Sigmoid colon (tissue), 7 donors: ENCODE results near the gene PRDX4. TPM values are rescaled to one million over a fixed set of nuclear protein-coding genes. Genes with fewer than 3 reads are reported as not detected.
A peak's percentile ranks its signal among the peaks of the same experiment; 100 is the strongest.
"Not testable (repeated sequence)": the region's sequence is repeated elsewhere in the genome, so short reads cannot be mapped to it uniquely, and the experiment has no call there.

Experiments used
- DNase-seq: peaks from one replicate; pipeline ENCODE4 v3.0.0-alpha.2; 2019
- H3K27ac ChIP-seq, 4 donors: fragments of 200-600 bp; sonication (generic); one replicate each; pipeline ENCODE4 v1.5.1; 2016 to 2019; ENCODE audit warnings: mild to moderate bottlenecking in 1 of 4
- H3K27me3 ChIP-seq, 3 donors: fragments of 200-600 bp; sonication (generic); one replicate each; pipeline ENCODE4 v1.5.1; 2019; ENCODE audit warnings: mild to moderate bottlenecking in 1 of 3
- H3K36me3 ChIP-seq, 4 donors: fragments of 200-600 bp; sonication (generic); one replicate each; pipeline ENCODE4 v1.5.1; 2016 to 2019
- H3K4me1 ChIP-seq, 4 donors: fragments of 200-600 bp; sonication (generic); one replicate each; pipeline ENCODE4 v1.5.1; 2017 to 2019
- H3K4me3 ChIP-seq, 4 donors: fragments of 200-600 bp; sonication (generic); one replicate each; pipeline ENCODE4 v1.5.1; 2017 to 2019; ENCODE audit warnings: mild to moderate bottlenecking in 2 of 4, moderate library complexity in 1 of 4
- H3K9me3 ChIP-seq, 4 donors: fragments of 200-600 bp in 3 of 4; sonication (generic) in 3 of 4; one replicate each; pipeline versions ENCODE4 v1.5.1 to v1.6.1; 2013 to 2019
- CTCF ChIP-seq, 4 experiments: fragments of 450-650 bp in 3 of 4; fragments of 200-600 bp in 1 of 4; IDR thresholded peaks; one replicate each; pipeline ENCODE4 v1.5.1; 2016 to 2019; ENCODE audit warnings: antibody characterized with exemption in 4 of 4, mild to moderate bottlenecking in 3 of 4, moderate library complexity in 2 of 4
- EP300 ChIP-seq, 4 donors: sonication (generic); formaldehyde crosslinking; IDR thresholded peaks; one replicate each; pipeline ENCODE4 v1.6.1; 2017; ENCODE audit warnings: antibody characterized with exemption in 4 of 4
- POLR2A ChIP-seq, 2 donors: fragments of 450-650 bp; IDR thresholded peaks; one replicate each; pipeline ENCODE4 v1.6.1; 2016; ENCODE audit warnings: antibody characterized with exemption in 2 of 2, mild to moderate bottlenecking in 2 of 2, moderate library complexity in 2 of 2
- POLR2AphosphoS5 ChIP-seq, 4 donors: sonication (generic); formaldehyde crosslinking; IDR thresholded peaks; one replicate each; pipeline ENCODE4 v1.6.1; 2017; ENCODE audit warnings: antibody characterized with exemption in 4 of 4
- WGBS, 2 donors: extraction: QIAGEN DNeasy Blood & Tissue Kit; methylation state at CpG; one replicate each; pipeline ENCODE4 v1.1.7; 2013; 5-methylcytosine and 5-hydroxymethylcytosine counted together
- intact Hi-C: fragments of 100-400 bp; cut with DNase I; formaldehyde crosslinking; loops from one replicate; pipeline ENCODE4 v1.15.1; 2023
- polyA plus RNA-seq, 3 donors: library from polyadenylated mRNA; stranded (reverse); fragments of 200-250 nt; gene quantifications; one replicate each; pipeline ENCODE4 v1.2.3, GENCODE V29; 2013
- total RNA-seq, 4 donors: library from RNA; depleted of rRNA; stranded (reverse); fragments of >200 nt; gene quantifications; one replicate each; pipeline ENCODE4 v1.1.0, GENCODE V29; 2016
- donor health status: healthy with polysubstance abuse.
- donor health status: Bipolar disorder and iron deficiency.
- donor health status: healthy.

Gene PRDX4
- total and polyA plus RNA-seq, 7 donors: 21.6 to 92.8 (median 55.7) TPM

DNA sequence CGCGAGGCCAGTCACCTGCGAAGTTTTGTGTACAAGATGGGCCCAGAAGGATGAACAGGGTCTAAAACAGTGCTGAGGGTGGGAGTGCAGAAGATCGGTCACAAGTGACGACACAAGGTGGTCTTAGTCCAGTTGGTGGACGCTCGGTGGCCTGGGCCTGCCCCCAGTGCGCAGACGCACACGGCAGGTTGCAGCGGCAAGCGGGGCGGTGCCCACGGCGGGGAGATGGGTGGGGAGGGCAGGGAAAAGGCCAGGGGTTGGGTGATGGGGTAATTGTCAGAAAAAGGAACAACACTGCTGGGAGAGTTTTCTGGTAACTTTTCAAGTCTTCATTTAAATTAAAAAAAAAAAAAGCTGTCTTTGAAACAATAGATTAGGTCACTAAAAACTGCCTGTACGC lies 1.0 kb upstream of the PRDX4 start:
- no peak for DNase-seq
- peak overlapping the region in 2 of 4 donors; percentile 79 to 82 for H3K27ac ChIP-seq
- TF ChIP-seq POLR2A (IDR thresholded peaks at IDR 0.05) (no peak), EP300 (IDR thresholded peaks at IDR 0.05) (no peak), POLR2AphosphoS5 (IDR thresholded peaks at IDR 0.05) (no peak), CTCF (IDR thresholded peaks at IDR 0.05) (no peak)
- 89 to 91% methylated on average over 16 of the region's 16 CpGs for WGBS, 2 donors
- no peak overlapping the region for H3K4me3 ChIP-seq
- H3K9me3 ChIP-seq: no peaks in the 10 kb centered on the region
- H3K27me3 ChIP-seq: no peaks in the 10 kb centered on the region
- H3K4me1 ChIP-seq: peaks cover 0 to 16% (median 2%) of the 10 kb centered on the region in 4 donors
- intact Hi-C loops: loop anchor here (5.0 to 10.0 kb wide), 2 partner anchors 239 to 1026 kb away; partner anchors contain the start of genes APOO, CXorf58 and POLA1
- H3K36me3 ChIP-seq: no peaks in the 10 kb centered on the region

GRCh38 chrX:23668335-23668734 lies 1.0 kb downstream of the PRDX4 start:
- peak overlapping the region in 1 of 4 donors; percentile 82 for H3K27ac ChIP-seq
- H3K4me1 ChIP-seq: peaks cover 0 to 16% (median 2%) of the 10 kb centered on the region in 4 donors
- H3K4me3 ChIP-seq: peak overlapping the region in 3 of 4 donors; percentile 65 to 67 (median 66)
- no peaks in the 10 kb centered on the region for H3K9me3 ChIP-seq
- H3K36me3 ChIP-seq: peaks cover 0 to 11% (median 0%) of the 10 kb centered on the region in 4 donors
- no peak for DNase-seq
- H3K27me3 ChIP-seq: no peaks in the 10 kb centered on the region
- intact Hi-C loops: loop anchor here (5.0 to 10.0 kb wide), 2 partner anchors 236 to 1024 kb away; partner anchors contain the start of genes APOO, CXorf58 and POLA1
- 1 to 13% methylated on average over 3 of the region's 3 CpGs for WGBS, 2 donors
- TF ChIP-seq CTCF (IDR thresholded peaks at IDR 0.05) (no peak), POLR2A (IDR thresholded peaks at IDR 0.05) (no peak), POLR2AphosphoS5 (IDR thresholded peaks at IDR 0.05) (no peak), EP300 (IDR thresholded peaks at IDR 0.05) (no peak)

DNA sequence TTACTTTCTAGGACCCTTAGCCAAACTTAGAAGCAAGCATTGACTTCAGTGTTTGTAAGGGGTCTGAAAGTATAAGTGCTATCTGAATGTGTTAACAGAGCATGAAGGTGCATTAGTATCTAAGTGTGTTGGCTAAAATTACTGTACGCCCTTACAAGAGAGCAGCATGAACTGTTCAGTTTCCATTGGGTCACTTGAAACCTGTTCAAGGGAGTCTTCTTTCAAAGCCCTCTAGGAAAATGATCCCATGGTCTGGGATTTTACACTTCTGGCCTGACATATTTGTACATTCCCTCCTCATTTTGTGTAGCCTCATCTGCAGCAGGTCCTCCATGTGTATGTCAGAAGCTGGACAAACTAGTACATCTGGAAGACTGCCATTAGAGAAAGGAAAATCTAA lies 3.2 kb downstream of the PRDX4 start:
- 95 to 96% methylated on average over 1 of the region's 1 CpG for WGBS, 2 donors
- Histone ChIP-seq H3K4me1 (peaks cover 0 to 16% (median 2%) of the 10 kb centered on the region in 4 donors), H3K27ac (no peak overlapping the region), H3K36me3 (peaks cover 0 to 12% (median 0%) of the 10 kb centered on the region in 4 donors), H3K4me3 (no peak overlapping the region), H3K9me3 (no peaks in the 10 kb centered on the region), H3K27me3 (no peaks in the 10 kb centered on the region)
- intact Hi-C loops: no loop called here
- DNase-seq: no peak
- TF ChIP-seq POLR2AphosphoS5 (IDR thresholded peaks at IDR 0.05) (no peak), CTCF (IDR thresholded peaks at IDR 0.05) (no peak), POLR2A (IDR thresholded peaks at IDR 0.05) (no peak), EP300 (IDR thresholded peaks at IDR 0.05) (no peak)

- peaks cover 0 to 17% (median 0%) of the 10 kb centered on the region in 4 donors for H3K36me3 ChIP-seq
- H3K4me1 ChIP-seq: peaks cover 0 to 10% (median 1%) of the 10 kb centered on the region in 4 donors
- no peaks in the 10 kb centered on the region for H3K27me3 ChIP-seq
- H3K27ac ChIP-seq: no peak overlapping the region
- TF ChIP-seq CTCF (IDR thresholded peaks at IDR 0.05) (no peak), POLR2A (IDR thresholded peaks at IDR 0.05) (no peak), POLR2AphosphoS5 (IDR thresholded peaks at IDR 0.05) (no peak), EP300 (IDR thresholded peaks at IDR 0.05) (no peak)
- intact Hi-C loops: no loop called here
- H3K4me3 ChIP-seq: no peak overlapping the region
- DNase-seq: no peak
- H3K9me3 ChIP-seq: no peaks in the 10 kb centered on the region
- 85 to 91% methylated on average over 3 of the region's 3 CpGs for WGBS, 2 donors
These were observed 5.8 kb downstream of the PRDX4 start for GRCh38 chrX:23673108-23673507.

- WGBS, 2 donors: 94 to 97% methylated on average over 3 of the region's 3 CpGs
These were observed 9.2 kb downstream of the PRDX4 start for GRCh38 chrX:23676486-23676885.

More at GRCh38 chrX:23676486-23676885, 9.2 kb downstream of the PRDX4 start:
- H3K4me1 ChIP-seq, H3K4me3 ChIP-seq, intact Hi-C loops, H3K27me3 ChIP-seq, DNase-seq, H3K27ac ChIP-seq, H3K9me3 ChIP-seq: not testable (repeated sequence)
- H3K36me3 ChIP-seq: peaks cover 0 to 17% (median 0%) of the 10 kb centered on the region in 4 donors
